Pancreas (tissue), 10 donors: Measurements from ENCODE around the gene HDDC2. TPM values are rescaled to one million over a fixed set of nuclear protein-coding genes. Genes with fewer than 3 reads are reported as not detected.

Experiments used
- ATAC-seq, 4 donors: fragments of 200-7000 bp; cut with Tn5 transposase; one replicate each; pipeline versions ENCODE4 v1.8.0 to v1.9.1; 2020; ENCODE audit warnings: mild to moderate bottlenecking in 4 of 4, moderate library complexity in 4 of 4
- DNase-seq, 6 donors: peaks; one replicate each; pipeline ENCODE4 v3.0.0-alpha.2; 2020
- FAIRE-seq: peaks from 2 replicates; lab custom pipeline; 2012; peaks lifted over from hg19 to GRCh38; lab: Jason Lieb, UNC
- H3K27ac ChIP-seq, 4 donors: fragments of 200-600 bp; sonication (generic); 1 replicate in 3 of 4; 2 replicates in 1 of 4; pipeline versions ENCODE4 v1.5.0 to v1.8.0; 2020
- H3K27me3 ChIP-seq, 4 donors: fragments of 200-600 bp; one replicate each; pipeline ENCODE4 v1.8.0; 2021
- H3K36me3 ChIP-seq, 3 donors: fragments of 200-600 bp; sonication (generic) in 1 of 3; one replicate each; pipeline versions ENCODE4 v1.5.0 to v1.8.0; 2020 to 2021
- H3K4me1 ChIP-seq, 3 donors: fragments of 200-600 bp; one replicate each; pipeline ENCODE4 v1.8.0; 2021
- H3K4me3 ChIP-seq, 4 donors: fragments of 200-600 bp; sonication (generic) in 2 of 4; one replicate each; pipeline versions ENCODE4 v1.5.0 to v1.8.0; 2020 to 2021
- H3K9me3 ChIP-seq, 4 donors: fragments of 200-600 bp; one replicate each; pipeline ENCODE4 v1.8.0; 2021
- WGBS, 2 donors: extraction: QIAGEN DNeasy Blood & Tissue Kit; methylation state at CpG; one replicate each; pipeline ENCODE4 v1.1.7; 2013; 5-methylcytosine and 5-hydroxymethylcytosine counted together
- intact Hi-C, 3 donors: fragments of 100-400 bp; cut with DNase I; formaldehyde crosslinking; loops; one replicate each; pipeline versions ENCODE4 v1.11.1 to v1.14.2; 2022
- polyA plus RNA-seq, 2 donors: library from polyadenylated mRNA; stranded (reverse); fragments of 200-250 nt; gene quantifications; one replicate each; pipeline ENCODE4 v1.2.3, GENCODE V29; 2013
- total RNA-seq, 6 donors: library from RNA; stranded (reverse); fragmentation: NEBNext Ultra II Directional in 4 of 6; extraction: Animal tissue kit (Norgen Biotek cat#: 25700) in 4 of 6; gene quantifications; one replicate each; pipeline versions ENCODE4 v1.2.1 to v1.2.4, GENCODE V29; 2021 to 2023
- TF ChIP-seq, protein P1 (sequence below), 4 donors: fragments of 200-600 bp; sonication (generic) in 3 of 4; IDR thresholded peaks; one replicate each; pipeline versions ENCODE4 v1.5.0 to v1.8.0; 2021; ENCODE audit warnings: antibody characterized with exemption in 4 of 4
- donor health status: healthy with polysubstance abuse.
- donor health status: DM: no; HTN: no; CAD: no; lungs with moderate emphysema.
- donor health status: DM: no; HTN: no; CAD: no.
- donor health status: control.
- donor health status: control.
- donor health status: Bipolar disorder and iron deficiency.
- donor health status: DM: yes; HTN: yes; CAD: no.
- donor health status: DM: no; HTN: no; CAD: no.
- donor health status: DM: no; HTN: no; CAD: no.
- donor health status: DM: yes; HTN: yes; CAD: no.

HDDC2 gene
- total and polyA plus RNA-seq, 8 donors = 22.9 to 45.9 (median 30.6) TPM

DNA sequence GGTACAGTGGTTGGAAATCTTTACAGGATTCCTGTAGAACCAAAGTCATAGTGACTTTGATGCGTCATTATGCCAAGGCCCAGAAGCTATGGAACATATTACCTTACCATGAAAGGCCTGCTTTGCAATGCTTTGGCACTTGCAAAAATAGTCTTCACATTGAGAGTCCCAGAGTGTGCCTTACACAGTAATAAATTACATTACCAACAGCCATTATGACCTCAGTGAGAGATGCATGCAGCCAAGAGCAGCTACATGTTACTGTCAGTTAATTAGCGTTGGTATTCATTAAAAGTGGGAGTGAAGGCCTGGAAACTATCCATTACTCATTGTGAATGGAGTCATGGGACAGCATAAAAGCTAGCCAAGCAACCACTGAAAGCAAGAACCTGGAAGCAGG lies 39.2 kb upstream of the HDDC2 start:
- Histone ChIP-seq H3K27me3 (no peaks in the 10 kb centered on the region), H3K9me3 (no peaks in the 10 kb centered on the region), H3K4me1 (no peaks in the 10 kb centered on the region), H3K27ac (no peak overlapping the region), H3K4me3 (no peak overlapping the region), H3K36me3 (no peaks in the 10 kb centered on the region)
- no peak for DNase-seq
- no peak for FAIRE-seq
- 86 to 90% methylated on average over 2 of the region's 2 CpGs for WGBS, 2 donors
- TF ChIP-seq, protein P1, sequence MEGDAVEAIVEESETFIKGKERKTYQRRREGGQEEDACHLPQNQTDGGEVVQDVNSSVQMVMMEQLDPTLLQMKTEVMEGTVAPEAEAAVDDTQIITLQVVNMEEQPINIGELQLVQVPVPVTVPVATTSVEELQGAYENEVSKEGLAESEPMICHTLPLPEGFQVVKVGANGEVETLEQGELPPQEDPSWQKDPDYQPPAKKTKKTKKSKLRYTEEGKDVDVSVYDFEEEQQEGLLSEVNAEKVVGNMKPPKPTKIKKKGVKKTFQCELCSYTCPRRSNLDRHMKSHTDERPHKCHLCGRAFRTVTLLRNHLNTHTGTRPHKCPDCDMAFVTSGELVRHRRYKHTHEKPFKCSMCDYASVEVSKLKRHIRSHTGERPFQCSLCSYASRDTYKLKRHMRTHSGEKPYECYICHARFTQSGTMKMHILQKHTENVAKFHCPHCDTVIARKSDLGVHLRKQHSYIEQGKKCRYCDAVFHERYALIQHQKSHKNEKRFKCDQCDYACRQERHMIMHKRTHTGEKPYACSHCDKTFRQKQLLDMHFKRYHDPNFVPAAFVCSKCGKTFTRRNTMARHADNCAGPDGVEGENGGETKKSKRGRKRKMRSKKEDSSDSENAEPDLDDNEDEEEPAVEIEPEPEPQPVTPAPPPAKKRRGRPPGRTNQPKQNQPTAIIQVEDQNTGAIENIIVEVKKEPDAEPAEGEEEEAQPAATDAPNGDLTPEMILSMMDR (IDR thresholded peaks at IDR 0.05) = no peak
- intact Hi-C loops = no loop called here
- ATAC-seq = no peak

- DNase-seq (no peak), ATAC-seq (no peak), FAIRE-seq (no peak)
- WGBS, 2 donors = 68 to 74% methylated on average over 3 of the region's 3 CpGs
- TF ChIP-seq, protein P1 (IDR thresholded peaks at IDR 0.05) = no peak
- H3K4me3 ChIP-seq = no peak overlapping the region
- H3K36me3 ChIP-seq = no peaks in the 10 kb centered on the region
- H3K4me1 ChIP-seq = no peaks in the 10 kb centered on the region
- no peaks in the 10 kb centered on the region for H3K9me3 ChIP-seq
- intact Hi-C loops = no loop called here
- H3K27me3 ChIP-seq = no peaks in the 10 kb centered on the region
- no peak overlapping the region for H3K27ac ChIP-seq
These were observed 38.5 kb upstream of the HDDC2 start for GRCh38 chr6:125340175-125340835.

GRCh38 chr6:125339653-125340052 lies 37.9 kb upstream of the HDDC2 start:
- Histone ChIP-seq H3K36me3 (no peaks in the 10 kb centered on the region), H3K4me1 (no peaks in the 10 kb centered on the region), H3K27me3 (no peaks in the 10 kb centered on the region), H3K9me3 (no peaks in the 10 kb centered on the region), H3K4me3 (no peak overlapping the region), H3K27ac (no peak overlapping the region)
- intact Hi-C loops = no loop called here
- FAIRE-seq (no peak), DNase-seq (no peak), ATAC-seq (no peak)
- TF ChIP-seq, protein P1 (IDR thresholded peaks at IDR 0.05) = no peak
- 40 to 55% methylated on average over 1 of the region's 1 CpG for WGBS, 2 donors

DNA sequence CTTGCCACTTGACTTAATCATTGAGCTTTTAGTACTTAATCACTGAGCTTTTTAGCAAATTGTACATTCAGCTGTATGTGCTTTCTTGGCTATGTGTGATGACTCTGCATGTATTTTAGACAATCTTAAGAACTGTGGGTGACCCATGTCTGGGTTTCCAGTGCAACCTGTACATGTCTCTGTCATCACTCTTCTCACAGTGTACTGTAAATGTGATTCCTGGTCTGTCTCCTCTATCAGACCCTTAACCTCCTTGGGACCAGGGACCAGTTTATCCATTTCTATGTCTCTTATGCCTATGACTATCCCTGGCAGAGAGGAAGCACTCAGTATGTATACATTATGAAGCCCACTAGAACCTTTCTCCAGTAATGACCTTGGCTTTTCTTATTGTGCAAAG lies 36.6 kb upstream of the HDDC2 start:
- no peaks in the 10 kb centered on the region for H3K27me3 ChIP-seq
- TF ChIP-seq, protein P1 (IDR thresholded peaks at IDR 0.05) = no peak
- no peak for DNase-seq
- no peak overlapping the region for H3K27ac ChIP-seq
- no peak for ATAC-seq
- intact Hi-C loops = no loop called here
- H3K4me1 ChIP-seq = no peaks in the 10 kb centered on the region
- H3K36me3 ChIP-seq = no peaks in the 10 kb centered on the region
- no peak for FAIRE-seq
- H3K9me3 ChIP-seq = no peaks in the 10 kb centered on the region
- H3K4me3 ChIP-seq = no peak overlapping the region

DNA sequence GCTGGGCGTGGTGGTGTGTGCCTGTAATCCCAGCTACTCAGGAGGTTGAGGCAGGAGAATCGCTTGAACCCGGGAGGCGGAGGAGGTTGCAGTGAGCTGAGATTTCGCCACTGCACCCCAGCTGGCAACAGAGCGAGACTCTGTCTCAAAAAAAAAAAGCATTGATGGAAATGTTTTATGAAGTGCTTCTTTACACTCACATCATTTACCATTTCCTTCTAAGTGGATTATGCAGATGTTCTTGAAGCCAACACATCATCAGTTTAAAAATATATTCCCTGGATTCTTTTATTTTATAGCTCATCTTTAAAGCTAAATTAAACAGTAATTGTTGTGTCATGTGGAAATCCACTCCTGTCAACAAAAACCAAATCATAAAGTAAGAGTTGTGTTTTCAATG lies 35.9 kb upstream of the HDDC2 start:
- 80 to 87% methylated on average over 5 to 6 of the region's 6 CpGs for WGBS, 2 donors
- peaks cover 0 to 3% (median 0%) of the 10 kb centered on the region in 4 donors for H3K27me3 ChIP-seq
- H3K36me3 ChIP-seq = no peaks in the 10 kb centered on the region
- H3K4me3 ChIP-seq = no peak overlapping the region
- TF ChIP-seq, protein P1 (IDR thresholded peaks at IDR 0.05) = no peak
- ATAC-seq (no peak), DNase-seq (no peak), FAIRE-seq (no peak)
- no peaks in the 10 kb centered on the region for H3K9me3 ChIP-seq
- intact Hi-C loops = no loop called here
- no peak overlapping the region for H3K27ac ChIP-seq
- H3K4me1 ChIP-seq = no peaks in the 10 kb centered on the region
